HG03108 (cell line): ENCODE results near the gene SPAST.
"Not testable (repeated sequence)": the region's sequence is repeated elsewhere in the genome, so short reads cannot be mapped to it uniquely, and the experiment has no call there.

Experiments used
- ATAC-seq: cut with Tn5 transposase; IDR thresholded peaks from one replicate; pipeline ENCODE4 v1.9.1; 2021; ENCODE audit warnings: moderate library complexity; ENCODE audit not compliant: unreplicated experiment

SPAST gene

GRCh38 chr2:32124660-32125059 lies 61.3 kb downstream of the SPAST start:
- ATAC-seq, result no peak

GRCh38 chr2:32128636-32129035 lies 65.3 kb downstream of the SPAST start:
- ATAC-seq, result no peak

- no peak for ATAC-seq
These were observed 65.7 kb downstream of the SPAST start for GRCh38 chr2:32129086-32129485.

GRCh38 chr2:32135409-32135808 lies 72.1 kb downstream of the SPAST start:
- no peak for ATAC-seq

GRCh38 chr2:32136097-32136496 lies 72.7 kb downstream of the SPAST start:
- ATAC-seq, result no peak

GRCh38 chr2:32151544-32151943 lies 88.2 kb downstream of the SPAST start:
- not testable (repeated sequence) for ATAC-seq

GRCh38 chr2:32159678-32160077 lies 96.3 kb downstream of the SPAST start:
- no peak for ATAC-seq

- ATAC-seq, result no peak
These were observed 97.9 kb downstream of the SPAST start for GRCh38 chr2:32161296-32161695.

- ATAC-seq, result not testable (repeated sequence)
These were observed 100.9 kb downstream of the SPAST start for GRCh38 chr2:32164254-32164653.

GRCh38 chr2:32165027-32165347 lies 101.6 kb downstream of the SPAST start:
- not testable (repeated sequence) for ATAC-seq

- no peak for ATAC-seq
These were observed 102.8 kb downstream of the SPAST start for GRCh38 chr2:32166115-32166574.

GRCh38 chr2:32168513-32168912 lies 105.2 kb downstream of the SPAST start:
- ATAC-seq, result peak; percentile 36

- ATAC-seq, result no peak
These were observed 109.5 kb downstream of the SPAST start for GRCh38 chr2:32172870-32173269.

- no peak for ATAC-seq
These were observed 119.3 kb downstream of the SPAST start for GRCh38 chr2:32182667-32183066.

GRCh38 chr2:32189011-32189410 lies 125.7 kb downstream of the SPAST start:
- ATAC-seq, result no peak

- ATAC-seq, result no peak
These were observed 129.1 kb downstream of the SPAST start for GRCh38 chr2:32192418-32192817.

- ATAC-seq, result no peak
These were observed 137.5 kb downstream of the SPAST start for GRCh38 chr2:32200814-32201213.

- ATAC-seq, result not testable (repeated sequence)
These were observed 140.1 kb downstream of the SPAST start for GRCh38 chr2:32203428-32203827.
